GM12891 (cell line): ENCODE results near the gene CYTL1.

Experiments used
- POLR2A ChIP-seq: IDR thresholded peaks from 2 replicates; pipeline ENCODE4 v1.6.1; 2011; ENCODE audit warnings: low read depth, low read length, control low read depth
- POLR2AphosphoS5 ChIP-seq: IDR thresholded peaks from 2 replicates; pipeline ENCODE4 v1.6.1; 2011; ENCODE audit warnings: low read depth, low read length, control low read depth
- POU2F2 ChIP-seq: IDR thresholded peaks from 2 replicates; pipeline ENCODE4 v1.6.1; 2011; ENCODE audit warnings: low read depth, mild to moderate bottlenecking, control low read depth, low read length, moderate library complexity
- TAF1 ChIP-seq: IDR thresholded peaks from 2 replicates; pipeline ENCODE4 v1.6.1; 2011; ENCODE audit warnings: low read depth, low read length, control low read depth

- TF ChIP-seq POLR2A: no peak
- no peak for TF ChIP-seq TAF1
- TF ChIP-seq POLR2AphosphoS5: no peak
- no peak for TF ChIP-seq POU2F2
Measured at GRCh38 chr4:5021546-5021945, 2.3 kb upstream of the CYTL1 start.
